Activated CD8-positive, alpha-beta memory T cell treated with anti-CD3 and anti-CD28 coated beads, Interleukin-2, amount 50 U/mL, for 48 hours (primary cell): ENCODE results near the gene MAS1L.
"Not testable (repeated sequence)": the region's sequence is repeated elsewhere in the genome, so short reads cannot be mapped to it uniquely, and the experiment has no call there.

Experiments
- DNase-seq: peaks from one replicate; pipeline ENCODE4 v3.0.0-alpha.2; 2020

MAS1L gene

GRCh38 chr6:29478740-29479139 is 9.0 kb downstream of the MAS1L start:
- DNase-seq: no peak

- no peak for DNase-seq
Measured at GRCh38 chr6:29477923-29478450, 9.8 kb downstream of the MAS1L start.

GRCh38 chr6:29474996-29475395 is 12.8 kb downstream of the MAS1L start:
- no peak for DNase-seq

GRCh38 chr6:29466241-29466640 is 21.5 kb downstream of the MAS1L start:
- DNase-seq: no peak

GRCh38 chr6:29465801-29466200 is 22.0 kb downstream of the MAS1L start:
- DNase-seq: no peak

- DNase-seq: no peak
Measured at GRCh38 chr6:29465279-29465678, 22.5 kb downstream of the MAS1L start.

- DNase-seq: no peak
Measured at GRCh38 chr6:29462022-29462421, 25.7 kb downstream of the MAS1L start.

- no peak for DNase-seq
Measured at GRCh38 chr6:29461021-29461814, 26.5 kb downstream of the MAS1L start.

- no peak for DNase-seq
Measured at GRCh38 chr6:29456971-29457370, 30.8 kb downstream of the MAS1L start, which contains the start of the genes OR11A1 and OR2H1. Gene OR11A1, minus strand, starts transcription at chr6:29457071. Its CDS starts 29,430 bp downstream, at chr6:29427641. Gene OR2H1, plus strand, starts transcription at chr6:29457155. Its CDS starts 4,615 bp downstream, at chr6:29461770.

- no peak for DNase-seq
Measured at GRCh38 chr6:29451471-29452193, 36.1 kb downstream of the MAS1L start.

- no peak for DNase-seq
Measured at GRCh38 chr6:29447670-29448069, 40.1 kb downstream of the MAS1L start.

GRCh38 chr6:29444031-29444430 is 43.7 kb downstream of the MAS1L start:
- not testable (repeated sequence) for DNase-seq

- DNase-seq: no peak
Measured at GRCh38 chr6:29442719-29443118, 45.0 kb downstream of the MAS1L start.

GRCh38 chr6:29439006-29439405 is 48.8 kb downstream of the MAS1L start, which contains the start of gene OR10C1:
Gene OR10C1, plus strand, starts transcription at chr6:29439306. Its CDS starts 710 bp downstream, at chr6:29440016.
- no peak for DNase-seq

GRCh38 chr6:29436730-29437129 is 51.0 kb downstream of the MAS1L start:
- DNase-seq: not testable (repeated sequence)
